Right cardiac atrium (tissue), 5 donors: Measurements from ENCODE around the gene DOCK11. TPM values are rescaled to one million over a fixed set of nuclear protein-coding genes. Genes with fewer than 3 reads are reported as not detected.

ENCODE experiments used
- ATAC-seq, 2 donors: fragments of 200-7000 bp; cut with Tn5 transposase; one replicate each; pipeline versions ENCODE4 v1.8.0 to v1.9.1; 2020; ENCODE audit warnings: moderate library complexity in 2 of 2, mild to moderate bottlenecking in 1 of 2
- DNase-seq, 3 donors: peaks; one replicate each; pipeline ENCODE4 v3.0.0-alpha.2; 2020
- H3K27ac ChIP-seq: one replicate; pipeline ENCODE4 v1.5.1; 2013; ENCODE audit warnings: mild to moderate bottlenecking, low read length, control low read depth, moderate library complexity
- H3K27me3 ChIP-seq: one replicate; pipeline ENCODE4 v1.6.1; 2013; ENCODE audit not compliant: control insufficient read depth, insufficient read depth
- H3K4me1 ChIP-seq: one replicate; pipeline ENCODE4 v1.6.1; 2013; ENCODE audit warnings: low read length; ENCODE audit not compliant: control insufficient read depth, insufficient read depth
- H3K4me3 ChIP-seq: one replicate; pipeline ENCODE4 v1.5.1; 2013; ENCODE audit warnings: low read length, control low read depth
- H3K9me3 ChIP-seq: one replicate; pipeline ENCODE4 v1.6.1; 2013; ENCODE audit warnings: low read length; ENCODE audit not compliant: control insufficient read depth
- WGBS: extraction: QIAGEN DNeasy Blood & Tissue Kit; methylation state at CpG from one replicate; pipeline ENCODE4 v1.1.7; 2013; 5-methylcytosine and 5-hydroxymethylcytosine counted together
- intact Hi-C, 4 donors: fragments of 100-400 bp; cut with DNase I; formaldehyde crosslinking; loops; one replicate each; pipeline versions ENCODE4 v1.11.0 to v1.14.0; 2022 to 2023
- polyA plus RNA-seq: library from polyadenylated mRNA; stranded (reverse); fragments of 200-250 nt; gene quantifications from one replicate; pipeline ENCODE4 v1.2.3, GENCODE V29; 2013
- total RNA-seq, 4 donors: library from RNA; stranded (reverse); fragmentation: NEBNext Ultra II Directional; extraction: Animal tissue kit (Norgen Biotek cat#: 25700); gene quantifications; one replicate each; pipeline ENCODE4 v1.2.1, GENCODE V29; 2021
- donor health status: healthy with polysubstance abuse.
- donor health status: DM: no; HTN: yes; CAD: no.
- donor health status: DM: no; HTN: no; CAD: no.
- donor health status: DM: no; HTN: yes; CAD: no; lungs with severe emphysema.
- donor health status: DM: yes; HTN: yes; CAD: no.

The DOCK11 gene
- total and polyA plus RNA-seq, 5 donors = 3.3 to 8.5 (median 6.0) TPM

GRCh38 chrX:118612290-118612689 lies 116.7 kb downstream of the DOCK11 start:
- Histone ChIP-seq H3K27ac (no peak overlapping the region), H3K9me3 (no peaks in the 10 kb centered on the region), H3K4me3 (no peak overlapping the region), H3K27me3 (no peaks in the 10 kb centered on the region), H3K4me1 (no peaks in the 10 kb centered on the region)
- intact Hi-C loops = no loop called here
- no peak for ATAC-seq
- DNase-seq = no peak
- WGBS = 94% methylated on average over 2 of the region's 2 CpGs

- Histone ChIP-seq H3K4me1 (no peaks in the 10 kb centered on the region), H3K9me3 (no peaks in the 10 kb centered on the region), H3K27ac (no peak overlapping the region), H3K27me3 (no peaks in the 10 kb centered on the region), H3K4me3 (no peak overlapping the region)
- DNase-seq (no peak), ATAC-seq (no peak)
- 62% methylated on average over 1 of the region's 1 CpG for WGBS
- intact Hi-C loops = no loop called here
Measured at GRCh38 chrX:118614150-118614549, 118.5 kb downstream of the DOCK11 start.

GRCh38 chrX:118615141-118615540 lies 119.5 kb downstream of the DOCK11 start:
- H3K4me3 ChIP-seq = no peak overlapping the region
- DNase-seq = no peak
- H3K27ac ChIP-seq = no peak overlapping the region
- H3K4me1 ChIP-seq = no peaks in the 10 kb centered on the region
- no peaks in the 10 kb centered on the region for H3K9me3 ChIP-seq
- WGBS = 93% methylated on average over 3 of the region's 3 CpGs
- no peaks in the 10 kb centered on the region for H3K27me3 ChIP-seq
- intact Hi-C loops = no loop called here
- no peak for ATAC-seq

- no peaks in the 10 kb centered on the region for H3K27me3 ChIP-seq
- no peak overlapping the region for H3K4me3 ChIP-seq
- ATAC-seq = no peak
- 84% methylated on average over 8 of the region's 8 CpGs for WGBS
- no peaks in the 10 kb centered on the region for H3K9me3 ChIP-seq
- no peaks in the 10 kb centered on the region for H3K4me1 ChIP-seq
- H3K27ac ChIP-seq = no peak overlapping the region
- DNase-seq = no peak
- intact Hi-C loops = no loop called here
Measured at GRCh38 chrX:118621081-118621759, 125.6 kb downstream of the DOCK11 start.

GRCh38 chrX:118623062-118623461 lies 127.4 kb downstream of the DOCK11 start:
- intact Hi-C loops = no loop called here
- DNase-seq (no peak), ATAC-seq (no peak)
- 96% methylated on average over 3 of the region's 3 CpGs for WGBS
- H3K4me3 ChIP-seq = no peak overlapping the region
- H3K27ac ChIP-seq = no peak overlapping the region
- no peaks in the 10 kb centered on the region for H3K27me3 ChIP-seq
- no peaks in the 10 kb centered on the region for H3K4me1 ChIP-seq
- no peaks in the 10 kb centered on the region for H3K9me3 ChIP-seq

GRCh38 chrX:118626346-118626745 lies 130.7 kb downstream of the DOCK11 start:
- no peaks in the 10 kb centered on the region for H3K9me3 ChIP-seq
- no peak overlapping the region for H3K4me3 ChIP-seq
- no peak overlapping the region for H3K27ac ChIP-seq
- WGBS = 86% methylated on average over 4 of the region's 4 CpGs
- no peaks in the 10 kb centered on the region for H3K4me1 ChIP-seq
- no peaks in the 10 kb centered on the region for H3K27me3 ChIP-seq
- ATAC-seq = no peak
- intact Hi-C loops = no loop called here
- DNase-seq = no peak

GRCh38 chrX:118627084-118627758 lies 131.6 kb downstream of the DOCK11 start:
- DNase-seq = no peak
- no peak for ATAC-seq
- Histone ChIP-seq H3K4me1 (no peaks in the 10 kb centered on the region), H3K9me3 (no peaks in the 10 kb centered on the region), H3K27me3 (no peaks in the 10 kb centered on the region), H3K27ac (no peak overlapping the region), H3K4me3 (no peak overlapping the region)
- intact Hi-C loops = no loop called here
- 64% methylated on average over 5 of the region's 5 CpGs for WGBS

- DNase-seq (no peak), ATAC-seq (no peak)
- Histone ChIP-seq H3K4me1 (no peaks in the 10 kb centered on the region), H3K9me3 (no peaks in the 10 kb centered on the region), H3K4me3 (no peak overlapping the region), H3K27me3 (no peaks in the 10 kb centered on the region), H3K27ac (no peak overlapping the region)
- 80% methylated on average over 7 of the region's 7 CpGs for WGBS
- intact Hi-C loops = loop anchor here in 1 of 4 donors (10.0 kb wide), 1 partner anchor 174 kb away; no protein-coding TSS in a partner anchor
Measured at GRCh38 chrX:118630848-118631247, 135.2 kb downstream of the DOCK11 start.

- no peaks in the 10 kb centered on the region for H3K4me1 ChIP-seq
- WGBS = 78% methylated on average over 1 of the region's 1 CpG
- intact Hi-C loops = loop anchor here in 1 of 4 donors (10.0 kb wide), 1 partner anchor 173 kb away; no protein-coding TSS in a partner anchor
- no peak overlapping the region for H3K4me3 ChIP-seq
- H3K9me3 ChIP-seq = no peaks in the 10 kb centered on the region
- no peak for ATAC-seq
- no peak for DNase-seq
- no peaks in the 10 kb centered on the region for H3K27me3 ChIP-seq
- no peak overlapping the region for H3K27ac ChIP-seq
Measured at GRCh38 chrX:118631586-118631985, 136.0 kb downstream of the DOCK11 start.

DNA sequence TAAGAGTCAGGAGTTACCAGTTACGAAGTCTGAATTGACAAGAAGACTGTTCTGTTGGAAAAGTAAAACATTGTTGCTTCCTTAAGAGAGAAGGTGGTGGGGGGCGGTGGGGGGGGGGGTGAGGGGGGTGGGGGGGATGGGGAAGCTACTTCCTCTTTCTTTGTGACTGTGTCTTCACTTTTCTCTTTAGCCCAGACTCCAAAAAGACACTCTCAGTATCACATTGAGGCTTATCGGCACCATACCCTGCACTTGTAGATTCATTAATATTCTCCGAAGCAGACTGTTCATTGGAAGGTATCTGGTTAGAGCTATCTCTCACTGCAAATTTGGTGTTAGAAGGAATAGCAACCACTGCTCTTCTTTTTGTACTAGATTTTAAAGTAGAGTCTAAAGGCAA lies 137.2 kb downstream of the DOCK11 start:
- no peaks in the 10 kb centered on the region for H3K27me3 ChIP-seq
- H3K4me1 ChIP-seq = no peaks in the 10 kb centered on the region
- 72% methylated on average over 4 of the region's 4 CpGs for WGBS
- ATAC-seq (no peak), DNase-seq (no peak)
- no peak overlapping the region for H3K4me3 ChIP-seq
- intact Hi-C loops = loop anchor here in 1 of 4 donors (10.0 kb wide), 1 partner anchor 172 kb away; no protein-coding TSS in a partner anchor
- H3K9me3 ChIP-seq = no peaks in the 10 kb centered on the region
- H3K27ac ChIP-seq = no peak overlapping the region

GRCh38 chrX:118633530-118633929 lies 137.9 kb downstream of the DOCK11 start:
- no peaks in the 10 kb centered on the region for H3K4me1 ChIP-seq
- H3K4me3 ChIP-seq = no peak overlapping the region
- intact Hi-C loops = loop anchor here in 1 of 4 donors (10.0 kb wide), 1 partner anchor 171 kb away; no protein-coding TSS in a partner anchor
- WGBS = 90% methylated on average over 6 of the region's 6 CpGs
- H3K9me3 ChIP-seq = no peaks in the 10 kb centered on the region
- DNase-seq (no peak), ATAC-seq (no peak)
- no peak overlapping the region for H3K27ac ChIP-seq
- no peaks in the 10 kb centered on the region for H3K27me3 ChIP-seq
